Measurements from ENCODE around the gene SYNPO.

DNA sequence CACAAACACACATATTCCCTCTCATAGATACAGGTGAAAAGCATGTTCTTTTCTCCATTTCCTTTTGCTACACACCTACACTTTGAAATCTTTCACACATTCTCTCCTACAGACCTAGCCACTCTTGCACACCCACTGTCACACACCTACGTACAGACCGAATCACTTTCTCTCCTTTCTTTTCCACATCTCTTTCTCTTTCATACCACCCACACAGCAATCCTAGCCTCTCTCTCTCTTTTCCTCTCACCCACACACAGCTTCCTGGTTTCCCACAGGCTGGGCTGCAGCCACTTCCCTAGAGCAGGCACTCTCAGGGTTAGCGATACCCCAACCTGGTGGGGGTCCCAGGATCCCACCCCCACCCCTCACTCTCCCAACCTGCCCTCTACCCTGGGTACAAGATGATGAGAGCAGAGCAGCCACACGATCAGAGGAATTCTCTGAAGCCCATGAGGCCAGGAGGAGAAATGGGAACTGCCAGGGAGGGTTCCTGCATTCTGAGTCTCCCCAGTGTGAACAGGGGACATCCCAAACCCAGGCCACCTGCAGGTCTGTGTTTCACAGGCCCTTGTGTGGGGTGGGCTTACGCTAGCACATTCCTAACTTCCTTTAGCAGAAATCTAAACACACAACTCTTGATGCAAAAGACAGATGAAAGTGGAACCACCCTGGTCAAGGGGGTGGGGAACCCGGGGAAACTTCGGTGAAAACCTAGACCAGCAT is 17.1 kb upstream of the SYNPO start:
- TF ChIP-seq, protein P1, sequence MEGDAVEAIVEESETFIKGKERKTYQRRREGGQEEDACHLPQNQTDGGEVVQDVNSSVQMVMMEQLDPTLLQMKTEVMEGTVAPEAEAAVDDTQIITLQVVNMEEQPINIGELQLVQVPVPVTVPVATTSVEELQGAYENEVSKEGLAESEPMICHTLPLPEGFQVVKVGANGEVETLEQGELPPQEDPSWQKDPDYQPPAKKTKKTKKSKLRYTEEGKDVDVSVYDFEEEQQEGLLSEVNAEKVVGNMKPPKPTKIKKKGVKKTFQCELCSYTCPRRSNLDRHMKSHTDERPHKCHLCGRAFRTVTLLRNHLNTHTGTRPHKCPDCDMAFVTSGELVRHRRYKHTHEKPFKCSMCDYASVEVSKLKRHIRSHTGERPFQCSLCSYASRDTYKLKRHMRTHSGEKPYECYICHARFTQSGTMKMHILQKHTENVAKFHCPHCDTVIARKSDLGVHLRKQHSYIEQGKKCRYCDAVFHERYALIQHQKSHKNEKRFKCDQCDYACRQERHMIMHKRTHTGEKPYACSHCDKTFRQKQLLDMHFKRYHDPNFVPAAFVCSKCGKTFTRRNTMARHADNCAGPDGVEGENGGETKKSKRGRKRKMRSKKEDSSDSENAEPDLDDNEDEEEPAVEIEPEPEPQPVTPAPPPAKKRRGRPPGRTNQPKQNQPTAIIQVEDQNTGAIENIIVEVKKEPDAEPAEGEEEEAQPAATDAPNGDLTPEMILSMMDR (IDR thresholded peaks at IDR 0.05 in 4 of 5, conservative IDR thresholded peaks at IDR 0.05 in 1 of 5) = no peak
- no peak for TF ChIP-seq POLR2A (IDR thresholded peaks at IDR 0.05)
